Measurements from ENCODE around the gene HECTD4.
"Not testable (repeated sequence)": the region's sequence is repeated elsewhere in the genome, so short reads cannot be mapped to it uniquely, and the experiment has no call there.

HECTD4 gene

DNA sequence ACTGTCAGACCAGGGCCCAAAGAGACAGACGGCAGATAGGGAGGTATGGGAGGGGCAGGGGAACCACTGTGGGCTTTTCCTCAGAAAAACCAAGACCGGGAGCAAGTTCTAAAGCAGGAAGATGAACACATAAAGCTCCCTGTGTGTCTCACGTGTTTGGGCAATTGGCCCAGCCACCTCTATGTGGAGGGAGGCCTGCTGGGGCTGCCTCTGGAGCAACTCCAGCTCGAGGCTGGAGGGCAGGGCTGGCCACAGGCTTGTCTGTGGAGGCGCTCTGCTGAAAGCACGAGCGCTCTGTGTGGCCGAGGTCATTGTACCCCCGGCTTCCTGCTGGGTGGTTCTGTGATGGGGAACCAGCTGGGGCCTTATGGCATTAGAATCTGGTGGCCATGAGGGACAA is 220.5 kb downstream of the HECTD4 start:
- POLR2A ChIA-PET: no interaction called here
- no peak for DNase-seq (ENCODE audit: extremely low spot score)
- CTCF ChIA-PET: no interaction called here
- TF ChIP-seq, protein P1, sequence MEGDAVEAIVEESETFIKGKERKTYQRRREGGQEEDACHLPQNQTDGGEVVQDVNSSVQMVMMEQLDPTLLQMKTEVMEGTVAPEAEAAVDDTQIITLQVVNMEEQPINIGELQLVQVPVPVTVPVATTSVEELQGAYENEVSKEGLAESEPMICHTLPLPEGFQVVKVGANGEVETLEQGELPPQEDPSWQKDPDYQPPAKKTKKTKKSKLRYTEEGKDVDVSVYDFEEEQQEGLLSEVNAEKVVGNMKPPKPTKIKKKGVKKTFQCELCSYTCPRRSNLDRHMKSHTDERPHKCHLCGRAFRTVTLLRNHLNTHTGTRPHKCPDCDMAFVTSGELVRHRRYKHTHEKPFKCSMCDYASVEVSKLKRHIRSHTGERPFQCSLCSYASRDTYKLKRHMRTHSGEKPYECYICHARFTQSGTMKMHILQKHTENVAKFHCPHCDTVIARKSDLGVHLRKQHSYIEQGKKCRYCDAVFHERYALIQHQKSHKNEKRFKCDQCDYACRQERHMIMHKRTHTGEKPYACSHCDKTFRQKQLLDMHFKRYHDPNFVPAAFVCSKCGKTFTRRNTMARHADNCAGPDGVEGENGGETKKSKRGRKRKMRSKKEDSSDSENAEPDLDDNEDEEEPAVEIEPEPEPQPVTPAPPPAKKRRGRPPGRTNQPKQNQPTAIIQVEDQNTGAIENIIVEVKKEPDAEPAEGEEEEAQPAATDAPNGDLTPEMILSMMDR (IDR thresholded peaks at IDR 0.05; ENCODE audit: control extremely low read depth, extremely low read depth, low read depth, missing control alignments): no peak

DNA sequence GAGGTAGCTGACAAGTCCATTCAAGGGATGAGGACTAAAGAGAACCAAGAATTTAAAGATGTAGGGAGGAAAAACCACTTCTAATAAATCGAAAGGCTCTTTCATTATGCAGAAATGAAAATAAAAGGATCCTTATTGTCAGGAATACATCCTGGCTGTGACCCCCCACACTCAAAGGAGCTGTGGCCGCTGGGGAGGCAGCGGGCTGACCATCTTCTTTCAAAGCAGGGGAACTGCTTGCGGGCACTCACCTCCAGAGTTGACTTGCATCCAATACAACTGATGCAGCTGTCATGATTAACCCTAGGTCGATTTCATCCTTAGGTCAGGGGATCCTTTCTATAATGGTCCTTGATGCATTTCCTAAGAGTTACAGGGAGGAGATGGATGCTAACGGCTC is 221.6 kb downstream of the HECTD4 start:
- TF ChIP-seq, protein P1 (IDR thresholded peaks at IDR 0.05; ENCODE audit: control extremely low read depth, extremely low read depth, low read depth, missing control alignments): no peak
- no peak for DNase-seq (ENCODE audit: extremely low spot score)
- ChIA-PET POLR2A (no interaction called here), CTCF (no interaction called here)

DNA sequence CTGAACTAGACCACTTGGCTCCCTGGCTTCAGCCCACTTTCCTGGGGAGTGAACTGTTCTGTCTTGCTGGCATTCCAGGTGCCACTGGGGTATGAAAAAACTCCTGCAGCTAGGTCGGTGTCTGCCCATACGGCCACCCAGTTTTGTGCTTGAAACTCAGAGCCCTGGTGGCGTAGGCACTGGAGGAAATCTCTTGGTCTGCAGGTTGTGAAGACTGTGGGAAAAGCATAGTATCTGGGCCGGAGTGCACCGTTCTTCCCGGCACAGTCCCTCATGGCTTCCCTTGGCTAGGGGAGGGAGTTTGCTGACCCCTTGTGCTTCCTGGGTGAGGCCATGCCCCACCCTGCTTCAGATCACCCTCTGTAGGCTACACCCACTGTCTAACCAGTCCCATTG is 223.1 kb downstream of the HECTD4 start:
- ChIA-PET POLR2A (no interaction called here), CTCF (interaction anchor here (1.0 kb wide), 1 partner anchor 11 kb away, joined by 3 read pairs; no protein-coding TSS in a partner anchor)
- DNase-seq (ENCODE audit: extremely low spot score): no peak
- TF ChIP-seq, protein P1 (IDR thresholded peaks at IDR 0.05; ENCODE audit: control extremely low read depth, extremely low read depth, low read depth, missing control alignments): no peak

DNA sequence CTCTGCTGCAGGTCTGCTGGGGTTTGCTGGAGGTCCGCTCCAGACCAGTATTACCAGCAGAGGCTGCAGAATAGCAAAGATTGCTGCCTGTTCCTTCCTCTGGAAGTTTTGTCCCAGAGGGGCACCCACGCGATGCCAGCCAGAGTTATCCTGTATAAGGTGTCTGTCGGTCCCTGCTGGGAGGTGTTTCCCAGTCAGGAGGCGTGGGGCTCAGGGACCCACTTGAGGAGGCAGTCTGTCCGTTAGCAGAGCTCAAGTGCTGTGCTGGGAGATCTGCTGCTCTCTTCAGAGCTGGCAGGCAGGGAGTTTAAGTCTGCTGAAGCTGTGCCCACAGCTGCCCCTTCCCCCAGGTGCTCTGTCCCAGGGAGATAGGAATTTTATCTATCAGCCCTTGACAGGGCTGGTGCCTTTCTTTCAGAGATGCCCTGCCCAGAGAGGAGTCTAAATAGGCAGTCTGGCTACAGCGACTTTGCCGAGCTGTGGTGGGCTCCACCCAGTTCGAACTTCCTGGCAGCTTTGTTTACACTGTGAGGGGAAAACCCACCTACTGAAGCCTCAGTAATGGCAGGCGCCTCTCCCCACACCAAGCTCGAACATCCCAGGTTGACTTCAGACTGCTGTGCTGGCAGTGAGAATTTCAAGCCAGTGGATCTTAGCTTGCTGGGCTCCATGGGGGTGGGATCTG is 223.6 kb downstream of the HECTD4 start:
- DNase-seq (ENCODE audit: extremely low spot score); POLR2A ChIA-PET: not testable (repeated sequence)
- CTCF ChIA-PET: interaction anchor here (1.0 kb wide), 1 partner anchor 10 kb away, joined by 3 read pairs; no protein-coding TSS in a partner anchor

DNA sequence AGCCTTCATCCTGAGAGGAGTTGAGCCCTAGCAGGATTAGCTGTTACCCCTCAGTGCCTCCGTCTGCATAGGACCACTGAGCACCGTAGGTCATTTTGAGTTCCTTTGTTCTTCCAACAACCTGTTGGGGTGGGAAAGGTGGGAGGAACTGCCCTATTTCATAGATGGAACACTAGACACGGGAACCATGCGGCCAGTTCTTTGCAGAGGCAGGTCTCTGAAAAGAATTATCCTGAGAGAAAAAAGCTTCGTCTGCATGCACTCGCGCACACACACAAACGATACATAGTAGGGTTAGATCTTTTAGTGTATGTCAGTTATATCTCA is 228.4 kb downstream of the HECTD4 start:
- ChIA-PET CTCF (interaction anchor here (0.8 to 2.1 kb wide), 4 partner anchors 19 to 234 kb away, joined by 3 to 5 read pairs (median 4); no protein-coding TSS in a partner anchor), POLR2A (no interaction called here)
- TF ChIP-seq, protein P1 (IDR thresholded peaks at IDR 0.05; ENCODE audit: control extremely low read depth, extremely low read depth, low read depth, missing control alignments): no peak
- no peak for DNase-seq (ENCODE audit: extremely low spot score)

DNA sequence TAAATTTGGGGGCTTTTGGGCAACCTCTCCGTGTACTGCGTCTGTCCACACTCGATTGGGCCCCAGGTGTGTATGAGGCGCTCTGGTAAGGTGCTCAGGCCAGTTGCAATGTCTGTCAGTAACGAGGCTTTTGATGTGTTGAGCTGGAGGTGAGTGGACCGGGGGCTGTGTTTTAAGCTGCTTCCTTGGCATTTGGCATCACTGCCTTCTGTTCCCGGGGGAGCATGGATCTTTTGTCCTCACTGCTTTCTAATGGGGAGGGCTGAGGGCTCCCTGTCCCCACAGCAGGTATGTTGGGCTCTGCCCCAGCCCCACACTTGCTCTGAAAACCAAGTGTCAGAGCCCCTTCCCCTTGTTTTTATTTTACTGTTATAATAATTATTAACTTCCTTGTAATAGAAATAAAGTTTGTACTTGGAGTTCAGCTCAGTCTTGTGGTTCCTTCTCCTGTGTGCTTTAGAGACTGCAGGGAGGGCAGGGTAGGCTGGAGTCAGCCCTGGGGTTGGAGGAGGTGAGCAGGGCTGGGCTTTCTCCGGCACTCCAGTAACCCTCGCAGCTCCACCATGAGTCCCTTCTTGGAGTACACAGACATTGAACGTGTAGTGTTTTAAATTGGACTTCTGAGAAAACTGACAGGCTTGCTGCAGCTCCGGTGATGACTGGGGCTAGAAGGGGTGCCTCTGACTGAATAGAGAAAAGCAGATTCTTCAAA is 228.9 kb downstream of the HECTD4 start:
- no peak for DNase-seq (ENCODE audit: extremely low spot score)
- CTCF ChIA-PET: interaction anchor here (0.8 to 2.1 kb wide), 5 partner anchors 17 to 234 kb away, joined by 3 to 5 read pairs (median 4); no protein-coding TSS in a partner anchor
- POLR2A ChIA-PET: no interaction called here

More for the DNA sequence above, 228.9 kb downstream of the HECTD4 start:
- TF ChIP-seq, protein P1 (IDR thresholded peaks at IDR 0.05; ENCODE audit: control extremely low read depth, extremely low read depth, low read depth, missing control alignments): no peak
